Uterus (tissue), 4 donors: ENCODE results near the gene GLYATL1B. TPM values are rescaled to one million over a fixed set of nuclear protein-coding genes. Genes with fewer than 3 reads are reported as not detected.

ENCODE experiments used
- DNase-seq, 2 donors: peaks; one replicate each; pipeline ENCODE4 v3.0.0-alpha.2; 2019 to 2020
- H3K27ac ChIP-seq, 2 donors: fragments of 200-600 bp; sonication (generic); 1 replicate in 1 of 2; 2 replicates in 1 of 2; pipeline ENCODE4 v1.5.1; 2016 to 2018
- H3K27me3 ChIP-seq, 2 donors: fragments of 200-600 bp; sonication (generic); one replicate each; pipeline ENCODE4 v1.5.1; 2018 to 2019; ENCODE audit warnings: control low read depth in 1 of 2
- H3K36me3 ChIP-seq, 2 donors: fragments of 200-600 bp; sonication (generic); one replicate each; pipeline ENCODE4 v1.5.1; 2019; ENCODE audit warnings: control low read depth in 1 of 2
- H3K4me1 ChIP-seq, 2 donors: fragments of 200-600 bp; sonication (generic); one replicate each; pipeline ENCODE4 v1.5.1; 2018 to 2019; ENCODE audit warnings: control low read depth in 1 of 2
- H3K4me3 ChIP-seq, 2 donors: fragments of 200-600 bp; sonication (generic); 1 replicate in 1 of 2; 2 replicates in 1 of 2; pipeline ENCODE4 v1.5.1; 2018 to 2019; ENCODE audit warnings: mild to moderate bottlenecking in 1 of 2
- H3K9me3 ChIP-seq, 2 donors: fragments of 200-600 bp; sonication (generic); one replicate each; pipeline ENCODE4 v1.5.1; 2019; ENCODE audit warnings: control low read depth in 1 of 2
- POLR2A ChIP-seq, 2 donors: fragments of 450-650 bp; IDR thresholded peaks; one replicate each; pipeline ENCODE4 v1.6.1; 2016; ENCODE audit warnings: antibody characterized with exemption in 2 of 2, mild to moderate bottlenecking in 1 of 2, moderate library complexity in 1 of 2
- intact Hi-C: fragments of 100-400 bp; cut with DNase I; formaldehyde crosslinking; loops from one replicate; pipeline ENCODE4 v1.15.1; 2023; ENCODE audit warnings: low total_unique reads
- total RNA-seq, 4 donors: library from RNA; depleted of rRNA in 3 of 4; stranded (reverse); fragments of >200 nt in 3 of 4; gene quantifications; one replicate each; pipeline versions ENCODE4 v1.1.0 to v1.2.4, GENCODE V29; 2014 to 2023
- TF ChIP-seq, protein P1 (sequence below), 4 experiments: fragments of 200-600 bp in 2 of 4; fragments of 450-650 bp in 2 of 4; sonication (generic) in 2 of 4; IDR thresholded peaks; one replicate each; pipeline ENCODE4 v1.5.1; 2016 to 2019; ENCODE audit warnings: antibody characterized with exemption in 4 of 4, mild to moderate bottlenecking in 2 of 4, moderate library complexity in 1 of 4
- donor health status: DM: yes; HTN: yes; CAD: no.

Gene GLYATL1B
- total RNA-seq, 4 donors from 2014 or later: not detected

DNA sequence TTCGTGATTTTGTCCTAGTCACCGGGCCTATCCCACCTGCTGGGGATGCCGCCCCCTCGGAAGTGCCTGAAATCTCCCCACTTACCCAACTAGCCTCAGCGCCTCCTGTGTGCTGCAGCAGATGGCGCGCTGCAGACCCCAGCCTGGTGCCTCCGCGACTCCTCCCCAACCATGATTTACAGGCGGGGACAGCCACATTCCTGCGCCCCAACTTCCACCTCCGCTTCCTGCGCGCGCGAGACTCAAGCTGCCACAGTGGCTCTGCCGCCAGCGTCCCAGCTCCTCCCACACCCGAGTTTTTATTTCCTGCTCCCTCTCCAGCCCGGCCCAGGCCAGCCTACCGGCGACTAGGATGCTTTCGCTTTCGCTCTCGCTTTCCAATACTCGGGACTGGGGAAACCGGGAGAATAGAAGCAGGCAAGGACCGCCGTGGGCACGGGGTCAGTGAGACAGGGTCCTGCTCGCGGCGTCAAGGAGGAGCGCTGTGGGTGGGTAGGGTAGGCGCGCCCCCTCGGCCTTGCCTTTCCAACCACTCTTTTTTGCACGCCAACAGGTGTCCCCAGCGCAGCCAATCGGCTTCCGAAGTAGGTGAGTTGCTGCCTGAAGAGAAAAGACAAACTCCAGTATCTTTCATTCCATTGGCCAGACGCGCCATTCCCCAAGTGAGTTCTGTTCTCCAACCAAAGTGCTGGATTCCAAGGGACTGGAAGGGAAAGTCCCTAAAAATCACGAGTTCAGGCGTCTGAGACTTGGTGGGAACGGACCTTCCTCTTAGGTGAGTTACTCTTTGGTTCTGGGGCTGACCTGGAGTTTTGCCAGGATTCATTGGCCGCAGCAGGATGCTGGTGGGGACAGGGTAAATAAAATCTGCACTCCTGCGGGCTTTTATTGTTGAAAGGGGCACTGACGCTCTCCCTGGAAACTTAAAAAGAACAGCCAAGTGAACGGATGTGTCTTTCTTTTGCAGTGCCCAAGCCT, 56.7 kb downstream of the GLYATL1B start, which contains the start of gene FAM111A:
Gene FAM111A (plus strand): TSS at position 327 of the 978 bp plus-strand sequence. CDS start 6,017 bp downstream, outside the sequence.
- H3K4me3 ChIP-seq: peak within 1 kb of the TSS; percentile 84 to 95
- TF ChIP-seq POLR2A (IDR thresholded peaks at IDR 0.05): no peak
- TF ChIP-seq, protein P1, sequence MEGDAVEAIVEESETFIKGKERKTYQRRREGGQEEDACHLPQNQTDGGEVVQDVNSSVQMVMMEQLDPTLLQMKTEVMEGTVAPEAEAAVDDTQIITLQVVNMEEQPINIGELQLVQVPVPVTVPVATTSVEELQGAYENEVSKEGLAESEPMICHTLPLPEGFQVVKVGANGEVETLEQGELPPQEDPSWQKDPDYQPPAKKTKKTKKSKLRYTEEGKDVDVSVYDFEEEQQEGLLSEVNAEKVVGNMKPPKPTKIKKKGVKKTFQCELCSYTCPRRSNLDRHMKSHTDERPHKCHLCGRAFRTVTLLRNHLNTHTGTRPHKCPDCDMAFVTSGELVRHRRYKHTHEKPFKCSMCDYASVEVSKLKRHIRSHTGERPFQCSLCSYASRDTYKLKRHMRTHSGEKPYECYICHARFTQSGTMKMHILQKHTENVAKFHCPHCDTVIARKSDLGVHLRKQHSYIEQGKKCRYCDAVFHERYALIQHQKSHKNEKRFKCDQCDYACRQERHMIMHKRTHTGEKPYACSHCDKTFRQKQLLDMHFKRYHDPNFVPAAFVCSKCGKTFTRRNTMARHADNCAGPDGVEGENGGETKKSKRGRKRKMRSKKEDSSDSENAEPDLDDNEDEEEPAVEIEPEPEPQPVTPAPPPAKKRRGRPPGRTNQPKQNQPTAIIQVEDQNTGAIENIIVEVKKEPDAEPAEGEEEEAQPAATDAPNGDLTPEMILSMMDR (IDR thresholded peaks at IDR 0.05): peak in 1 of 4 experiments; percentile 28
- peak within 1 kb of the TSS; percentile 94 to 97 for H3K27ac ChIP-seq
- peak; percentile 85 to 87 for DNase-seq
- no peaks in the 10 kb centered on the region for H3K4me1 ChIP-seq
- intact Hi-C loops: loop anchor here (10.0 kb wide), 1 partner anchor 568 kb away; the partner anchor contains the start of genes LPXN and ZFP91
- H3K27me3 ChIP-seq: no peaks in the 10 kb centered on the region
- no peaks in the 10 kb centered on the region for H3K36me3 ChIP-seq
- no peaks in the 10 kb centered on the region for H3K9me3 ChIP-seq

DNA sequence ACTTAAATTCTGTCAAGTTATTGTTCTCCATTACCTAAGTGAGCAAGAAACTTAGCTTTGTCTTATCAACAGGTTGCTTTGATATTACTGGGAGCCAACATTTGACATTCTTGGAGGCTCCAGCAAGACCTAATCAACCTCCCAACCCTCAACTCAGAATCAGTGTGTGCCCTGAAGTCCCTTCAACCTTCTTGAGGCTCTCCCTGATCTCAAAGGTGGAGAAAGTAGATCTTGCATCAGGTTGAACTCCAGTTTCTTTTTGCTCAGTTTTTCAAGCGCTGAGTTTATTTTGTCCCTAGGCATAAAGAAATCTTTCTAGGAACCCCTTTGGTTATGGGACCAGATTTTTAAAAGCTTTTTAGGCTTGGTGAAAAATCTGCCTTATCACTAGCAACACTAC, 58.0 kb downstream of the GLYATL1B start:
- H3K4me3 ChIP-seq: peak overlapping the region; percentile 28 to 95
- intact Hi-C loops: loop anchor here (10.0 kb wide), 1 partner anchor 569 kb away; the partner anchor contains the start of genes LPXN and ZFP91
- no peak for DNase-seq
- H3K27me3 ChIP-seq: no peaks in the 10 kb centered on the region
- H3K4me1 ChIP-seq: no peaks in the 10 kb centered on the region
- TF ChIP-seq, protein P1 (IDR thresholded peaks at IDR 0.05): no peak
- no peak for TF ChIP-seq POLR2A (IDR thresholded peaks at IDR 0.05)
- no peaks in the 10 kb centered on the region for H3K36me3 ChIP-seq
- H3K27ac ChIP-seq: peak overlapping the region; percentile 94 to 97
- H3K9me3 ChIP-seq: no peaks in the 10 kb centered on the region

Other genes starting within 250 kb of the GLYATL1B start
- 1 to 10 TPM in 1 of 4 donors, not detected in 3; 4.2 TPM for gene GLYATL2, start 241.6 kb upstream of the GLYATL1B start, total RNA-seq
- gene GLYATL1, start 146.8 kb upstream of the GLYATL1B start, total RNA-seq: 1 to 10 TPM in 1 of 4 donors, not detected in 3; 1.2 TPM
- 10 to 100 TPM in 1 of 4 donors, not detected in 3; 18.5 TPM for gene FAM111B, start 20.9 kb downstream of the GLYATL1B start, total RNA-seq
- gene FAM111A, start 56.5 kb downstream of the GLYATL1B start, total RNA-seq: 10 to 100 TPM in 3 of 4 donors, 1 to 10 TPM in 1; 7.2 to 65.2 (median 28.3) TPM
- gene DTX4, start 85.8 kb downstream of the GLYATL1B start, total RNA-seq: 10 to 100 TPM in 1 of 4 donors, 1 to 10 TPM in 3; 3.2 to 17.8 (median 9.2) TPM
- gene MPEG1, start 126.6 kb downstream of the GLYATL1B start, total RNA-seq: 10 to 100 TPM in 1 of 4 donors, 1 to 10 TPM in 3; 1.0 to 15.1 (median 5.7) TPM